CMK (cell line): ENCODE measurements around the gene TMEM19.

ENCODE experiments used
- DNase-seq: peaks from one replicate; pipeline ENCODE4 v3.0.0-alpha.2; 2010; ENCODE audit warnings: low read depth

The TMEM19 gene

DNA sequence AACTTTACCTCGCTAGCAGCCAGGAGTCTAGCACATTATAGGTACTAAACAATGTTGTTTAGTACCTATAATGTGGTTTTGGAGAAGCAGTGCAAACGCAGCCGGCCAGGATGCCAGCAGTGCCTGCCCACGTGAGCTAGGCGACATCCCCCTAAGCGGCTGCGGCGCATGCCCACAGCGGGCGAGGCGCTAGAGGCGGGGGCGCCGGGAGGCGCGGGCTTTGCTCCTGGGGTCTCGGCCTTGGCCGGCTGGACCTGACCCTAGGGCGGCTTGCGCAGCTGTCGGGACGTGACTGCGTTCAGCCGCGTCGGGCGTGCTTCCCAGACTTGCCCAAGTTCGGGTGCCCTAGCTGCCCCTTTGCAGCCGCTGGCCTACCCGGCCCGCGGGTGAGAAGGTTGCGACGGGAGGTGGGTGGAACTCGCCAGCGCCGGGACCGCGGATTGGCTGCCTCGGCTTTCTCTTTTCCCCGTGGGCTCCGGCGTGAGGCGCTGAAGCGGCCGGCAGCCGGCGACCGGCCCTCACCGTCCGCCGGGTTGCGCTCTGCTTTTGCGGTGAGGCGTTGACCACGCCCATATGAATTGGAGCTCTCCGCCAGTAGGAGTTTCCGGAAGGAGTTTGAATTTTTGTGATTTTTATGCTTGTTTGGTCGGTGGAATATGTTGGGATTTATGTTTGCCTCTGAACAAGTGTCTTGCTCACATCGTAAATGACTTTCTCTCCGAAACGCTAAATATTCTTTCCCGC, at the start of gene TMEM19:
Gene TMEM19 (plus strand): TSS at position 169 of the 744 bp plus-strand sequence. CDS start 599 bp downstream, outside the sequence.
- peak; percentile 56 for DNase-seq

DNA sequence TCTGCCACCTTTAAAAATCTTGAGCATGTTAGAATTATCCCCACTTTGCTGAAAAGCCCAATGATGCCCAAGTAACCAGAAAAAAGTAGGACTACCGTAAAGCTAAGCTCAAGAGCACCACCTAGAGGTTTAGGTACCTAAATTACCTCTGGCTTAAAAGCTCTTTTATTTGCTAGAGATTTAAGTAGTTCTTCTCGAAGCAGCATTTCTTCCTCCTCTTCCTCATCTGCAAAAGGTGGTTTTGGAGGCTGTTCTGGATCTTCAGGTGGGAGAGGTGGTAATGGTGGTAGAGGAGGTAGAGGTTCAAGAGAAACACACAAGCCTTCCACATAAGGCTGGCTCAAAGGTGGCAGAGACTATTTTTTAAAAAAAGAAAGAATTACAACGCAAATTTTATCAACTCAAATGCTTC, 49.2 kb upstream of the TMEM19 start:
- DNase-seq: peak; percentile 21

DNA sequence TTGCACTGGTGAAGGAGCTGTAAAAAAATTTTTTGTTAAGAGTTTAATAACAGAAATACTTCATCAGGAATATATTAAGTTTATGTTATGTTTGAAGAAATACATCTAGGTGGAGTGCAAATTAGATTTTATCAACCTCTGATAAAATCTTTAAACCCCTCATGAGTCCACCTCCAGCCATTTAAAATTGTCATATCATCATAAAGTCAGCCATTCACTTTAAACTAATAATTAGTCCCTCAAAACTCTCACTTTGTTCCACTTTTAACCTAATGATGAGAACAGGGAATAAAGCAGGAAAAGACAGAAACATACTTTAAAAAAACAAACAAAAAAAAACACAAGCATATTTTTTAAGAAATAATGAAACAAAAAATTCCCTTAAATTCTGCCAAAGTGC, 47.4 kb upstream of the TMEM19 start:
- no peak for DNase-seq

DNA sequence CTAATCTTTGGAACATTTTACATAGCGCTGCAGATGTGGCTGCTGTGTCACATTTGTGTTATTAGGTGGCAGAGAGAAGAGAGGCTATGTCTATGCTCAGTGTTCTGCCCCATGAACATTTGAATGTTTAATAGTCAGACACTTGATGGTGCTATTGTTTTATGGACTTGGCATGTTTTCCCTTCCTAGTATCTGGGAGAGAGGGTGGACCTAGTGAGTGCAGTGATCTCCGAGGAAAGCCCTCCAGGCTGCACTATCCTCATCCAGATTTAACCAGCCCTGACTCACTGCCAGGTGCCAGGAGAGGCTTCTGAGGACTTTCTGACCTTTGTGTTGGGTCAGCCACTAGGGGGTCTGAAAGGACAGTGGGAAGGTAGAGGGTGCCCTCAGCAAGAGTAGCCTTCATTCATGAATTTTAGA, 46.5 kb upstream of the TMEM19 start:
- DNase-seq: no peak

DNA sequence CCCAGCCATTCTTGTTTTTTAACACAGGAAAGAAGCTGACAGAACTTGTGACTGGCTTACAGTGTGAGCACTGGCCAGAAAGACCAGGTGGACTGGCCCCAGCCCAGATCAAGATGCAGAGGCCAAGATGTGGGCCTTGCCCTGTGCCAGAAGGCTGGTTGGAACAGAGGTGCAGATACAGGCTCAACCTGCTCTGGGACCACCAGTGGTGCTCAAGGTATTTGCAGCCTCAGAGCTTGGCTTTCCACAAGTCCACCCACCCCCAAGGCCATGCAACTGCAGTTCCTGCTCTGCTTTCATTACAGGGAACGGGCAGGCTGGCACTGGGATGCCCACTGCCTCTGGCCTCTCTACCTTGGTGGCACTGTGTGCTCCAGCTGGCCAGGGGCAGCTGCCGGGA, 45.6 kb upstream of the TMEM19 start:
- DNase-seq: no peak

DNA sequence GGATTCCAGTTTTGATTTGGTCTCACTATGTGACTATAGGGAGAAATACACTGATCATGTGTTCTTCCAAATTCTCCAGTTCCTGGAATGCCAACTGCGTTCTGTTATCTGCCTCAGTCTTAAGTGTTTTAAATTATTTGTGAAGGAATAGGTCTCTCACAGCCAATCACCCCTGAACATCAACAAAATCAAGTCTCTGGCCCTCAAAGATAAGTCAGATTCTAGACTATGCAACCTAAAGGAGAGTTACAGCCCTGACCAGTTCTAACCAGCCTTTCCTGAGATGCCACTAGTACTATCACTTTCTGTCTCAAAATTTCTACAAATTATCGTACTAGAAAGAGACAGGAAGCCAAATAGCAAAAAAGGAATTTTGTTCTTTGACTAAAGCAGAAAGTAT, 44.5 kb upstream of the TMEM19 start:
- DNase-seq: peak; percentile 57

DNA sequence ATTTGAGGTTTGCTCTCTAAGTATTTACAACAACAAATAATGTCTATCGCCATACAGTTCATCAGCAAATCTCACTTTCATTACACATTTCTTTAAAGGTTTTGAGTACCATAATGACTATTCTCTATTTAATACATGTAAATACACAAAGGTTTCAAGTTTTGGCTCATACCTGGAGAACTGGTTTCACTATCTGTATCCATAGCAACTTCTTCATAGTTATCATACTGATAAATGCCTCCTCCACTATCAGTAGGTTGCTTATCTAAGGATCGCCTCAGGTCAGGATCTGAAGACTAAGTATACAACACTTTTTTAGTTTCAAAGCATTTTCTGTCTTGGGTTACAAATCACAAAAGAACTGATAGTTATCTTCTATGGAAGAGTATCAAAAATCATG, 43.6 kb upstream of the TMEM19 start:
- no peak for DNase-seq

DNA sequence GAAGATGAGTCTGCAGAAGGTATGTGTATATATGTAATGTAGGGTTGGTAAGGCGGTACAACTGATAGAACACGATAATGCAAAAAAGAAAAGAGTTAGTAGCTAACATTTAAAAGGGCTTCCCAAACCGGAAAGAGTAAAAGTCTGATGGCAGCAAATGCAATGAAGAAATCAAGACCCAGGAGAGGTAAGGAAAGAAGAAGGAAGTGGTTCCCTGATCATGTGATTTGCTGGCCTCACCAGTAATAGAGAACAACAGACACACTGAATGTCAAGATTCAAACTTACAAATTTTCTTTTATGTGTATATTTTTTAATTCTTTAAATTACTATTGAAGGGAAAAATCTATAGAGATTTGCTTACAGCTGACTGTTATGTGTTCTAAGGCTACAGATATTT, 40.6 kb upstream of the TMEM19 start:
- DNase-seq: no peak

DNA sequence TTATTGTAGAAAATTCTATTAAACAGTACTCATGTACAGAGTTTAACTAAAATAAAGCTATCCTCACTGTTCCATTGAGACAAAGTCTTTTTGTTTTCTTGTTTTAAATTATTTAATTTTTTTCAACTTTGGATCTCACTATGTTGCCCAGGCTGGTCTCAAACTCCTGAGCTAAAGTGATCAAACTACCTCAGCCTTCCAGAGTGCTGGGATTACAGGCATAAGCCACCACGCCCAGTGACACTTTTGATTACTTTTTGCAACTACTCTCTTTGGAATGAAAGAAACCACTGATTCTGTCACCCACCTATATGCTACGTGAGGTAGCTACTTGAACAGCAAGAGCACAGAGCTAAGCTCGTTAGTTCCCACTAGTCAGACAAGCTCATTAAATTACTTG, 39.4 kb upstream of the TMEM19 start:
- DNase-seq: no peak

DNA sequence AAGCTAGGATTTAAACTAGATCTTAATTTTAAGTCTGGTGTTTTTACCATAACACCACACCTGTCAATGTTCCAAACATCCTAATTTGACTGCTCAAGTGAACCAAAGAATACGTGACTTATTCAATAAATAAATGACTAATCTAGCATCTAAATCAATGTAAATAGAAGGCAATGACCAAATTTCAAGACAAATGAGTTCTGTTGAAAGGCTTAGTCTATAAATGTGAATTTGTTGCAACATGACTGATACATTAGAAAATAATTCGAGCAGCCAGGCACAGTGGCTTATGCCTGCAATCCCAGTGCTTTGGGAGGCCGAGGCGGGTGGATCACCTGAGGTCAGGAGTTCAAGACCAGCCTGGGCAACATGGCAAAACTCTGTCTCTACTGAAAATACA, 37.3 kb upstream of the TMEM19 start:
- no peak for DNase-seq

DNA sequence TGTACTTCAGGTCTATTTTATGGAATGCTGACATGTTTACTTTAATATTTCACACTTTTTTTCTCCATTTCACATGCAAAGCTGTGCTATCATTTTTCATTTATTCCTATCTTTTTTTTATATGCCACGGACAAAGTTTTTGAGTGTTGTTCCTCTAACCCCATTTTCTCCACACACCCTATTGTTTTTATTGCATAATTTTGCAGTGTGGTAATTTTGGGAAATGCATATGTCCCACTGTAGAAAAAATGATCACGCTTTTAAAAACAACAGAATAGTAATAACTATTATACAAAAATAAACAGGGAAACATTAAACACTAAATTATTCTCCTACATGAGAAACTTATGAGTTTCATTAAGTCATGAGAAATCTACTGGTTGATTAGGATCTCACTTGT, 36.5 kb upstream of the TMEM19 start:
- no peak for DNase-seq

DNA sequence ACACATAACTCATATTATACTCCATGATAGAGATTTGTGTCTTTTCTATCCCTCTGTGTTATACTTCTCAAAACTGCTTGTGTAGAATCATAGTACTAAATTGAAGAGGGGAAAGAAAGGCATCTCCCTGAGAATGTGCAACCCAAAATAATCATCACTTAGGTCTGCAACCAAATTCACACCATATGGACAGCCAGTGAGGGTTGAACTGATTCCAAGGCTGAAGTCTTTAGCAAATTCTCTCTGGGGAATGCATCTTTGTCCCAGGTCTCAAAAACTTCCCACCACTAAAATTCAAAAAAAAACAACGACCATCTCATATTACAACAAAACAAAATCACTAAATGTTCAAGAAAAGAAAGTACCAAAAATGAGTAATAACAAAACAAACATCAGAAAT, 33.2 kb upstream of the TMEM19 start:
- DNase-seq: no peak

DNA sequence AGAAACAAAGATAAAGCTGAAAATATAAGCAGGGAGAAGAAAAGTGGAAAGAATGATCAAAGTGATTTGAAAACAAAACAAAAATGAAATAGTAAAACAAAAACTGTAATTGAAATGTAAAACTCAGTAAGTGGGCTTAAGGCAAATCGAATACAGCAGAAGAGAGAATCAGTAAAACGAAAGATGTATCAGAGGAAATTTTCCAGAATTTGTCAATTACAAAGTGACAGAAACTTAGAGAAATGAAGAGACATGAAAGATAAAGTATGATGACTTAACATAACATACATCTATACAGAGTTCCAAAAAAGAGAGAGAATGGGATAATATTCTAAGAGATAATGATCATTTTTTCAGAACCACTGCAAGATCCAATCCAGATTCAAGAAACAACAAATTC, 32.7 kb upstream of the TMEM19 start:
- no peak for DNase-seq

DNA sequence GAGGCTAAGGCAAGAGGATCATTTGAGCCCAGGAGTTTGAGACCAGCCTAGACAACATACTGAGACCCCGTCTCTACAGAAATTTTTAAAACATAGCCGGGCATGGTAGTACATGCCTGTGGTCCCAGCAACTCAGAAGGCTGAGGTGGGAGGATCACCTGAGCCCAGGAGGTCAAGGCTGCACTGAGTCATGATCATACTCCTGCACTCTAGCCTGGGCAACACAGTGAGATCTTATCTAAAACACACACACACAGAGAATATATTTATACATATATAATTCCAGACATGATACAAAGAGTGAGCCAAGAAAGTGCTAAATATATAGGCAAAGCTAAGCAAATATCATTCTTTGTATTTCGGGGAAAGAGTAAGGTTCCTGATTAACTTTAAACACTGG, 31.7 kb upstream of the TMEM19 start:
- DNase-seq: no peak

DNA sequence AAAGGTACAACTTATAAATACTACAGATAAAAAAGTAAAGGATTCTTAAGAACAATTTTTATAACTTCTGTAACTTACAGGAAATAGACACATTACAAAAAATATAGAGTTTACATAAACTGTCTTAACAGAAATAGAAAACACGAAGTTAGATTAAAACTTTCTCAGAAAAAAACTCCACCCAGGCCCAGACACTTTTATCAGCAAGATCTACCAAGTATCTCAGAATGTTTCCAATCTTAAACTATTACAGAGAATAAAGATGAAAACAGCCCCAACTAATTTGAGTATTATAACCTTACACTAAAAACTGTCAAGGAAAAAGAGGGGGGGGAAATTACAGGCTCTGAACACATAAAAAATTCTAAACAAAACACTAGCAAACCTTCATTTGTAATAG, 30.4 kb upstream of the TMEM19 start:
- DNase-seq: no peak

DNA sequence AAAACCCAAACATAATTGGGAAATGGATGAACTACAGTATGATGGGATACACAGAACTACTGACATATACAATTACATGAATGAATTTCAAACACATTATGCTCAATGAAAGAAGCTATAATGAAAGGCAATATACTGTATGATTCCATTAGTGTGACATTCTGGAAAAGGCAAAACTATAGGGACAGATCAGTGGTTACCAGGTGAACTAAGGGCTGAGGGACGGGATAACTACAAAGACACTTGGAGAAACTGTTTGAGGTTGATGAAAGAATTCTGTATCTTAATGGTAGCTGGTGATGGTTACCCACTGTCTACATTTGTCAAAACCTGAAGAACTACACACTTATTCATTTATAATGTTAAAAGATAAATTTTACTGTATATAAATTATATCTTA, 30.0 kb upstream of the TMEM19 start:
- DNase-seq: no peak

DNA sequence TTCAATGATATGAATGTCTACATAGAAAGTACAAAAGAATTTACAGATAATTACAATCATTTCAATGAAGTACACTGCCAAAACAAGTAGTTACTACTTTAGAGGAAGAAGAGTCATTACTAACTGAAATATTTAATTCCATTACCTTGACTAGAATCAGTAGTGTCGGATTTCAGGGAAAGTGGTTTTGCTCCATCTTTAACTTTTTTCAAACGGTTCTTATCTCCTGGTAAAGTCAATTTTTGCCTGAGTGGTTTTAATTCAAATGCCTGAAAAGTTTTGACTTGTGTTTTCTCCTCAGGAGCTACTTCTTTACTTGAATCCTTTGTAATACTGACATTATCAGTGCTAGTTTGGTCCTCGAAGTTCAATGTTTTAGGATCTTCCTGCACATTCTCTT, 29.1 kb upstream of the TMEM19 start:
- DNase-seq: no peak

DNA sequence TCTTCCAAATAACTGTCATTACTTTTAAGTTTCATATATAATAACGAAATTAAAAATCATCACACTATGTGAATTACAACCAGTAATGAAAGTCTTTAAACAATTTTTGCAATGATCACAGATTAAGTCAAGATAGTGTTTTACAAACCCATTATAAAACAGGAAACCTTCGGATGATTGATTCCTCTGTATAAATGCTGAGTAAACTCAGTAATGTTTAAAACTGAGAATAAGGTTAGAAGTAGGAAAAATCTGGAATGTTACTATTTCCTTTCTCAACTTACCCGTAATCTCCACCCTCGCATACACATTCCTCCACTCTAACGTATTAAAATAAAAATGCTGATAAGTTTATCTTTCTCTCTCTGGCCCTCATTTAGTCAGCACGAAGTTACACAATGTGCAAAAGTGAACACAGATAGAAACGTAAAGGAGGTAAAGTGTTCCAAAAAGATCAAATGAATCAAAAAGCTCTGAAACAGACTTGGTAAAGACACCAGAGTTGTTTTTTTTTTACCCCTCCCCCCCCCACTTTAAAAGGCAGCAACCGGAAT, 23.8 kb upstream of the TMEM19 start:
- no peak for DNase-seq

DNA sequence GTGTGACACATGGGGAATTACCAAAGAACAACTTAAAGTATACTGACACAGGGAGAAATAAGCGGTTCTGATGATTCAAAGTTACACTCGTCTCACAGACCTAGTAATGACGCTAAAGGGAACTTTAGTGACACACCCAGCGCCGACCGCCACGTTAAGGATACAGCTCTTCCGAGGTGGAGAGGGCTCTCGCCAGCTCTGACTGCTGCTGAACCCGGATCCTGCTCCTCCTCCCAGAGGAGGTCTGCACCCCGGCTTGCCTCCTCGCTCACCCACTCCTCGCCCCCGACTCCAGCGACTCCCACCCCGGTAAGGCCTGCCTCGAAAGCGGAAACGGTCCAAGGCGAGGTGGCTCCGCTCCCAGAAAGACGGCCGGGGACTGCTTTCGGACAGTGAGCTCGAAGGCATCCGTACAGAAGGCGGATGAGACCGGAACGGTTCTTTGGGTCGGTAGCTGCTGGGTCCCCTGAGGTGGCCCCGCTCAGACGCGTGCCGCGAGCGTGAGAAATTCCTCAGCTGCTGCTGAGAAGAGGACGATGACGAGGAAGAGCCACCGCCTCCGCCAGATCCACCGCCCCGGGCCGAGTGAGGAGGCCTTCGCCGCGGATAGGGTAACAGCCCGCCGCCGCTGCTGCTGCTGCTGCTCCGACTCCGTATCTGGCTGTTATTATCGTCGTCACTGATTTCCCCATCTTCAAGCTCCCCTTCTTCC, 22.9 kb upstream of the TMEM19 start:
- no peak for DNase-seq

DNA sequence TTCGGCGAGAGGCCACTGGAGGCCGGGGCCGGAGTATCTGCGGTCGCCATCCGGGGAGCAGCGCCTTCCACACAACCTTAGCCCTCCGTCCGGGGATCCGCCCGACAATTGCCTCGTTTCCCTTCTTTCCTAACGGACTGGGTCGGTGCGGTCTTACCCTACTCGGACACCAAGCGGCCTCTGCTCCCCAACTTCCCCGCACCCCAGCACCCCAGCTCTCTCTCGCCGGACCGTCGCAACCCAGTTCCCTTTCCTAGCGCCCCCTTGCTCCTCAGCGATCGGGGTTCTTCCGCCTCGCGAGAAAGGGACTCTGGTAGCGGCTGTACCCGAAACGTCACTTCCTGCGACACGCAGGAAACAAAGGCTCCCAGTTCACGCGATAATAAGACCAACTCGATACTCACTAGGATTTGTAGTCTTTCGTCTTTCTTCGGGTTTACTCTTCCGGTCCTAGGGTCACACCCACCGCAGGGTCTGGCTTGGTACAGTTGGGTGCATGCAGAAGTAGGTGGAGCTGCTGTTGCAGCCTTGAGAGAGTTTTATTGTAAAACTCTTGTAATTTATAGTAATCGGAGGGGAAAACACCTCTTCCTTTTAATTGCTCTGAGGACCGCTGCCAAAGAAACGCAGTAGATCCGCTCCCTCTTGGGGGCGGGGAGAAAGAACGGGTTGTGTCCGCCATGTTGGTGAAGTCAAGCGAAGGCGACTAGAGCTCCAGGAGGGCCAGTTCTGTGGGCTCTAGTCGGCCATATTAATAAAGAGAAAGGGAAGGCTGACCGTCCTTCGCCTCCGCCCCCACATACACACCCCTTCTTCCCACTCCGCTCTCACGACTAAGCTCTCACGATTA, 22.1 kb upstream of the TMEM19 start, which contains the start of the genes THAP2 and ZFC3H1:
Gene THAP2 (plus strand): TSS at position 741 of the 850 bp plus-strand sequence. CDS start 209 bp downstream, outside the sequence.
Gene ZFC3H1 (minus strand): TSS at position 288 of the 850 bp plus-strand sequence. CDS start 238 bp downstream, at position 50.
- peak; percentile 89 for DNase-seq

DNA sequence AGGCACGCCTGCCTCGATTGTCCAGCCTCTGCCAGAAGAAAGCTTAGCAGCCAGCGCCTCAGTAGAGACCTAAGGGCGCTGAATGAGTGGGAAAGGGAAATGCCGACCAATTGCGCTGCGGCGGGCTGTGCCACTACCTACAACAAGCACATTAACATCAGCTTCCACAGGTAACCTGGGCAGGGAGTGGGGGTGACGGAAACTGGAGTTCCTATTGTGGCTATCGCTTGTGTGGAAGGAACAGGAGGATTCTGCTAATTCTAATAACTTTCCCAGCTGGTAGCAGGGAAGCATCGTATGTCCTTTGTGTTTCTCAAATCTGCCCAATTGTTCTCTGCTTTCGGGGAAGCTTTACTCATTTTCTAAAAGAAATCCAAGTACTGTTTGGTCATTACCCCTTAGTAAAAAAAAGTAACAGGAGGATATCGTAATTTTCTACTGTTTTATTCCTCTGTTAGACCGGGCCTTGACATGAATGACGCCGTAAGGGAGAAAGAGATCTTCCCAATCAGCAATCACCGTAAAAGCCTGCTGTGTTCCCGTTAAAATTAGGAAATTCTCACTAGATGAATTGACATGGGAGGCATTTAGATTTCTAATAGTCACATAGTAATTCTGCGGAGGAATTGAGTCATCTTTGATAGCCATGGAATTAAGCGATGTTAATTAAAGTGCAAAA, 21.3 kb upstream of the TMEM19 start:
- no peak for DNase-seq

DNA sequence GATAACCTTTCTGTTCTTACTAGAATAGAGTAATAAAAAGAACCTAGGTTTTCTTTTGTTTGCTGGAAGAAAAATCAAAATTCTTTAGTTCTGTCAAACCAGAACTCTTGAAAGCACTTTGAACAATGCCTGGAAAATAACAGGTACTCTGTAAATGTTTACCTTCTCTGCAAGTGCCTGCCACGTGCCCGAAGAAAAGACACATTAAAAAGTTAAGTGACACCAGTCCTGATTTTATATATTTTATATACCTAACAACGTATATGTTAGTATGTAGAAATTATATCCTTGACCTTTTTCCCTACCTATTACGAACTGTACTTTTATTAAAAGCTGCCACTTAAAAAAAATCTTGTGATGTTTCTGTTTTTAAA, 20.8 kb upstream of the TMEM19 start:
- no peak for DNase-seq
